ENCODE measurements around the gene ARL15. TPM values are rescaled to one million over a fixed set of nuclear protein-coding genes. Genes with fewer than 3 reads are reported as not detected.

The ARL15 gene
- total and polyA plus RNA-seq, 4 donors = 5.0 to 24.8 (median 13.3) TPM

DNA sequence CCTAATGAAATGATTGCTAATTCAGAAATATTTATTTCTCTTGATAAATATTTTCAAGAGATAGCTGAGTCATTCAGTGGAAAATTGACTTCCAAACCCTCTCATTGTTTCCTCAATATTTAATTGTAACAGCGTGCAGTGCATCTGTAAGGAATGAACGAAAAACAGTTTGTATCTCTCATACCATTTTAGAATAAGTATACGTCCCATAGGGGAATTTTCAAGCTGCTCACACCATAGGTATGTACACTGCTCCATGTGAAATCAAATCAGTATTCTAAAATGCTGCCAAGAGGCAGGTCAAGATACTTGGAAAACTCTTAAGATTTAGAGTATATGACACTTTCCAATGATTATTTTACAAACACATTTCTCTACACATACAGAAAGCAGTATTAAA is 202.2 kb downstream of the ARL15 start:
- no peak for DNase-seq (ENCODE audit: low spot score)
- WGBS = 97% methylated on average over 3 of the region's 3 CpGs
- Histone ChIP-seq H3K4me3 (ENCODE audit: low read depth in 1 of 3, low read length in 3 of 3) (no peak overlapping the region), H3K36me3 (ENCODE audit: control insufficient read depth in 4 of 4, insufficient read depth in 3 of 4, low read depth in 1 of 4, low read length in 3 of 4) (peaks cover 0 to 2% (median 0%) of the 10 kb centered on the region in 4 donors), H3K27ac (ENCODE audit: low read depth in 1 of 2, low read length in 2 of 2) (no peak overlapping the region), H3K9me3 (ENCODE audit: control insufficient read depth in 4 of 4, low read length in 3 of 4) (no peaks in the 10 kb centered on the region), H3K4me1 (ENCODE audit: control insufficient read depth in 4 of 4, insufficient read depth in 4 of 4, low read length in 3 of 4) (no peaks in the 10 kb centered on the region), H3K27me3 (ENCODE audit: control insufficient read depth in 4 of 4, insufficient read depth in 4 of 4, low read length in 3 of 4) (no peaks in the 10 kb centered on the region), H3K9ac (ENCODE audit: low read depth in 1 of 2, low read length in 2 of 2) (no peak overlapping the region)
- TF ChIP-seq, protein P1, sequence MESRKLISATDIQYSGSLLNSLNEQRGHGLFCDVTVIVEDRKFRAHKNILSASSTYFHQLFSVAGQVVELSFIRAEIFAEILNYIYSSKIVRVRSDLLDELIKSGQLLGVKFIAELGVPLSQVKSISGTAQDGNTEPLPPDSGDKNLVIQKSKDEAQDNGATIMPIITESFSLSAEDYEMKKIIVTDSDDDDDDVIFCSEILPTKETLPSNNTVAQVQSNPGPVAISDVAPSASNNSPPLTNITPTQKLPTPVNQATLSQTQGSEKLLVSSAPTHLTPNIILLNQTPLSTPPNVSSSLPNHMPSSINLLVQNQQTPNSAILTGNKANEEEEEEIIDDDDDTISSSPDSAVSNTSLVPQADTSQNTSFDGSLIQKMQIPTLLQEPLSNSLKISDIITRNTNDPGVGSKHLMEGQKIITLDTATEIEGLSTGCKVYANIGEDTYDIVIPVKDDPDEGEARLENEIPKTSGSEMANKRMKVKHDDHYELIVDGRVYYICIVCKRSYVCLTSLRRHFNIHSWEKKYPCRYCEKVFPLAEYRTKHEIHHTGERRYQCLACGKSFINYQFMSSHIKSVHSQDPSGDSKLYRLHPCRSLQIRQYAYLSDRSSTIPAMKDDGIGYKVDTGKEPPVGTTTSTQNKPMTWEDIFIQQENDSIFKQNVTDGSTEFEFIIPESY (IDR thresholded peaks at IDR 0.05) = no peak
- no peak for TF ChIP-seq EGR1 (IDR thresholded peaks at IDR 0.05; ENCODE audit: low read depth in 2 of 2)
- TF ChIP-seq RXRA (IDR thresholded peaks at IDR 0.05) = no peak
- no peak for TF ChIP-seq HNF4G (IDR thresholded peaks at IDR 0.05)
- no peak for TF ChIP-seq HNF4A (conservative IDR thresholded peaks at IDR 0.05)
- TF ChIP-seq MAX (IDR thresholded peaks at IDR 0.05) = no peak
- no peak for TF ChIP-seq TAF1 (conservative IDR thresholded peaks at IDR 0.05)
- TF ChIP-seq FOXA2 (IDR thresholded peaks at IDR 0.05) = no peak
- no peak for TF ChIP-seq SP1 (IDR thresholded peaks at IDR 0.05)
- TF ChIP-seq GABPA (IDR thresholded peaks at IDR 0.05 in 1 of 2, conservative IDR thresholded peaks at IDR 0.05 in 1 of 2) = no peak

DNA sequence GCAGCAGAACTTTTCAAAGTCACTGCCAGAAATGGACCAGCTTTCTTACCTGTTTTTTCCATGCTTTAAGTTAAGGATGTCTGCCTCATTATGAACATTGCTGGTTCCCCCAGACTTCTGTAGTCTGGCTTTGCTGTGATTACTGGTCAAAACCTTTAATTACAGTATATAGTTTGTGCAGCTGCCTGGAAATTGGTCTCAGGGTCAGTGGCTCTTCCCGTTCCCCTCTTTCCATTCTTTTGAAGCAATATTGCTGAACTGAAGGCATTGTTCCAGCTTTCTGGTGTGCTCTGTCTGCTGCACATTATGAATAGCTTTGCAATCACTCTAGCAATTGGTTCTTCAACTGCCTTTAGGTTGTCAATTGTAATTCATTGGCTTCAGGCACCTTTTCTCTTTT is 206.5 kb downstream of the ARL15 start:
- Histone ChIP-seq H3K9me3 (ENCODE audit: control insufficient read depth in 4 of 4, low read length in 3 of 4) (no peaks in the 10 kb centered on the region), H3K36me3 (ENCODE audit: control insufficient read depth in 4 of 4, insufficient read depth in 3 of 4, low read depth in 1 of 4, low read length in 3 of 4) (peaks cover 0 to 2% (median 0%) of the 10 kb centered on the region in 4 donors), H3K4me3 (ENCODE audit: low read depth in 1 of 3, low read length in 3 of 3) (no peak overlapping the region), H3K27me3 (ENCODE audit: control insufficient read depth in 4 of 4, insufficient read depth in 4 of 4, low read length in 3 of 4) (no peaks in the 10 kb centered on the region), H3K9ac (ENCODE audit: low read depth in 1 of 2, low read length in 2 of 2) (no peak overlapping the region), H3K27ac (ENCODE audit: low read depth in 1 of 2, low read length in 2 of 2) (no peak overlapping the region), H3K4me1 (ENCODE audit: control insufficient read depth in 4 of 4, insufficient read depth in 4 of 4, low read length in 3 of 4) (no peaks in the 10 kb centered on the region)
- 85% methylated on average over 1 of the region's 1 CpG for WGBS
- no peak for TF ChIP-seq HNF4A (conservative IDR thresholded peaks at IDR 0.05)
- no peak for DNase-seq (ENCODE audit: low spot score)

DNA sequence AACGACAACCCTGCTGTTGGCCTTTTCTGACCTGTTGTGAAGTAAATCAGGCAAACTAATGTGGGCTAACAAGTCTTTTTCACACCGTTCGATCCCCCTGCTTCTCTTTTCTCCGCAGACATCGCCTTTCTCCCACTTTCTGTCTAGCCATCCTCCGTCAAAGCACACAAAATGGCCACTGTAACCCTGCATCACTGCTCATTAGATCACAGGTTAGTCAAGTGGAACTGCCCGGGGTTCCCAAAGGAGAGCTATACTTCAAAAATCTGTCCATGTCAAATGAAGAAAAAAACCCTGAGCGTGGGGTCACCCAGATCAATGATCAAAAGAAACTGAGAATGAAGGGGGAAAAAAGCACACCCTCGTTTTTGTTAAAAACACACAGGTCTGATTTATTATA is 212.1 kb downstream of the ARL15 start:
- H3K36me3 ChIP-seq (ENCODE audit: control insufficient read depth in 4 of 4, insufficient read depth in 3 of 4, low read depth in 1 of 4, low read length in 3 of 4) = no peaks in the 10 kb centered on the region
- no peak overlapping the region for H3K27ac ChIP-seq (ENCODE audit: low read depth in 1 of 2, low read length in 2 of 2)
- no peaks in the 10 kb centered on the region for H3K9me3 ChIP-seq (ENCODE audit: control insufficient read depth in 4 of 4, low read length in 3 of 4)
- TF ChIP-seq NR2F2 (IDR thresholded peaks at IDR 0.05) (no peak), HNF4G (IDR thresholded peaks at IDR 0.05) (no peak), EGR1 (IDR thresholded peaks at IDR 0.05; ENCODE audit: low read depth in 2 of 2) (no peak), HNF4A (conservative IDR thresholded peaks at IDR 0.05) (no peak), ATF3 (IDR thresholded peaks at IDR 0.05) (no peak), RAD21 (IDR thresholded peaks at IDR 0.05) (no peak), JUND (IDR thresholded peaks at IDR 0.05) (no peak), MAX (IDR thresholded peaks at IDR 0.05) (no peak), FOXA2 (IDR thresholded peaks at IDR 0.05) (no peak), YY1 (IDR thresholded peaks at IDR 0.05) (no peak), GABPA (IDR thresholded peaks at IDR 0.05 in 1 of 2, conservative IDR thresholded peaks at IDR 0.05 in 1 of 2) (no peak), CTCF (IDR thresholded peaks at IDR 0.05; ENCODE audit: low read depth, low read length, missing input control) (no peak)
- TF ChIP-seq, protein P2, sequence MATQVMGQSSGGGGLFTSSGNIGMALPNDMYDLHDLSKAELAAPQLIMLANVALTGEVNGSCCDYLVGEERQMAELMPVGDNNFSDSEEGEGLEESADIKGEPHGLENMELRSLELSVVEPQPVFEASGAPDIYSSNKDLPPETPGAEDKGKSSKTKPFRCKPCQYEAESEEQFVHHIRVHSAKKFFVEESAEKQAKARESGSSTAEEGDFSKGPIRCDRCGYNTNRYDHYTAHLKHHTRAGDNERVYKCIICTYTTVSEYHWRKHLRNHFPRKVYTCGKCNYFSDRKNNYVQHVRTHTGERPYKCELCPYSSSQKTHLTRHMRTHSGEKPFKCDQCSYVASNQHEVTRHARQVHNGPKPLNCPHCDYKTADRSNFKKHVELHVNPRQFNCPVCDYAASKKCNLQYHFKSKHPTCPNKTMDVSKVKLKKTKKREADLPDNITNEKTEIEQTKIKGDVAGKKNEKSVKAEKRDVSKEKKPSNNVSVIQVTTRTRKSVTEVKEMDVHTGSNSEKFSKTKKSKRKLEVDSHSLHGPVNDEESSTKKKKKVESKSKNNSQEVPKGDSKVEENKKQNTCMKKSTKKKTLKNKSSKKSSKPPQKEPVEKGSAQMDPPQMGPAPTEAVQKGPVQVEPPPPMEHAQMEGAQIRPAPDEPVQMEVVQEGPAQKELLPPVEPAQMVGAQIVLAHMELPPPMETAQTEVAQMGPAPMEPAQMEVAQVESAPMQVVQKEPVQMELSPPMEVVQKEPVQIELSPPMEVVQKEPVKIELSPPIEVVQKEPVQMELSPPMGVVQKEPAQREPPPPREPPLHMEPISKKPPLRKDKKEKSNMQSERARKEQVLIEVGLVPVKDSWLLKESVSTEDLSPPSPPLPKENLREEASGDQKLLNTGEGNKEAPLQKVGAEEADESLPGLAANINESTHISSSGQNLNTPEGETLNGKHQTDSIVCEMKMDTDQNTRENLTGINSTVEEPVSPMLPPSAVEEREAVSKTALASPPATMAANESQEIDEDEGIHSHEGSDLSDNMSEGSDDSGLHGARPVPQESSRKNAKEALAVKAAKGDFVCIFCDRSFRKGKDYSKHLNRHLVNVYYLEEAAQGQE (IDR thresholded peaks at IDR 0.05) = no peak
- TF ChIP-seq, protein P1 (IDR thresholded peaks at IDR 0.05) = no peak
- 95% methylated on average over 9 of the region's 9 CpGs for WGBS
- no peak overlapping the region for H3K9ac ChIP-seq (ENCODE audit: low read depth in 1 of 2, low read length in 2 of 2)
- DNase-seq (ENCODE audit: low spot score) = no peak
- H3K4me3 ChIP-seq (ENCODE audit: low read depth in 1 of 3, low read length in 3 of 3) = no peak overlapping the region
- no peaks in the 10 kb centered on the region for H3K27me3 ChIP-seq (ENCODE audit: control insufficient read depth in 4 of 4, insufficient read depth in 4 of 4, low read length in 3 of 4)
- no peaks in the 10 kb centered on the region for H3K4me1 ChIP-seq (ENCODE audit: control insufficient read depth in 4 of 4, insufficient read depth in 4 of 4, low read length in 3 of 4)

All from liver (tissue), 9 donors.